ENCODE results near the gene JUNB.

JUNB gene

DNA sequence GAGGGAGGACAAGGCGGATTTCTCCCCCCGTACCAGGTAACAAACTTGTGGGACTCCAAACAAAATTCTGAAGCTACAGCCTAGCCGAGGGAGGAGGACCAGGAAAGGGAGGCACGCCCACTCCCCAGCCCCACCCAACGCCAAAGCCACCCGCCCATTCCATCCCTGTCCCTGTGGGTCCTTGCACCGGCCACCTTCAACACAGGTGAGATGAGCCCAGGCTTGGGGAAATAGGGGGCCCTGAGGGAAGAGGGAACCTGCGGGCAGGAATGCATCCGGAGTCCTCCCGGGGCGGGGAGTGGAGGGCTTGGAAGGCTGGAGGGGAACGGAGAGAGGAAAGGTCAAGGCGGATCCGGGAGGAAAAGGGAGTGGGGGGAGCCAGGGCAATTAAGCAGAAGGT, 39.7 kb upstream of the JUNB start, which contains the start of gene BEST2:
TSS of gene BEST2 (plus strand) at position 157 of the 400 bp plus-strand sequence. CDS start 802 bp downstream, outside the sequence.
- no peak within 1 kb of the TSS for H3K4me3 ChIP-seq (ENCODE audit: low read depth, low read length)
- H3K36me3 ChIP-seq (replicated peaks): peaks cover 11% of the 10 kb centered on the region
- in situ Hi-C loops (cut with HindIII; ENCODE audit: low pct_ligation_motif_present, low sequenced_read_pairs): no loop called here
- TF ChIP-seq, protein P1, sequence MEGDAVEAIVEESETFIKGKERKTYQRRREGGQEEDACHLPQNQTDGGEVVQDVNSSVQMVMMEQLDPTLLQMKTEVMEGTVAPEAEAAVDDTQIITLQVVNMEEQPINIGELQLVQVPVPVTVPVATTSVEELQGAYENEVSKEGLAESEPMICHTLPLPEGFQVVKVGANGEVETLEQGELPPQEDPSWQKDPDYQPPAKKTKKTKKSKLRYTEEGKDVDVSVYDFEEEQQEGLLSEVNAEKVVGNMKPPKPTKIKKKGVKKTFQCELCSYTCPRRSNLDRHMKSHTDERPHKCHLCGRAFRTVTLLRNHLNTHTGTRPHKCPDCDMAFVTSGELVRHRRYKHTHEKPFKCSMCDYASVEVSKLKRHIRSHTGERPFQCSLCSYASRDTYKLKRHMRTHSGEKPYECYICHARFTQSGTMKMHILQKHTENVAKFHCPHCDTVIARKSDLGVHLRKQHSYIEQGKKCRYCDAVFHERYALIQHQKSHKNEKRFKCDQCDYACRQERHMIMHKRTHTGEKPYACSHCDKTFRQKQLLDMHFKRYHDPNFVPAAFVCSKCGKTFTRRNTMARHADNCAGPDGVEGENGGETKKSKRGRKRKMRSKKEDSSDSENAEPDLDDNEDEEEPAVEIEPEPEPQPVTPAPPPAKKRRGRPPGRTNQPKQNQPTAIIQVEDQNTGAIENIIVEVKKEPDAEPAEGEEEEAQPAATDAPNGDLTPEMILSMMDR (IDR thresholded peaks at IDR 0.05; ENCODE audit: low read depth, low read length, missing control alignments): no peak
- H3K27ac ChIP-seq: no peak within 1 kb of the TSS
- H3K27me3 ChIP-seq (replicated peaks): peaks cover 8% of the 10 kb centered on the region
- DNase-seq: no peak

GRCh38 chr19:12752056-12752781, 39.1 kb upstream of the JUNB start:
- no peak for DNase-seq
- TF ChIP-seq, protein P1 (IDR thresholded peaks at IDR 0.05; ENCODE audit: low read depth, low read length, missing control alignments): no peak
- no peak overlapping the region for H3K27ac ChIP-seq
- peaks cover 8% of the 10 kb centered on the region for H3K36me3 ChIP-seq (replicated peaks)
- in situ Hi-C loops (cut with HindIII; ENCODE audit: low pct_ligation_motif_present, low sequenced_read_pairs): no loop called here
- peaks cover 8% of the 10 kb centered on the region for H3K27me3 ChIP-seq (replicated peaks)
- H3K4me3 ChIP-seq (ENCODE audit: low read depth, low read length): no peak overlapping the region

GRCh38 chr19:12754465-12755196, 36.7 kb upstream of the JUNB start:
- TF ChIP-seq, protein P1 (IDR thresholded peaks at IDR 0.05; ENCODE audit: low read depth, low read length, missing control alignments): no peak
- peaks cover 8% of the 10 kb centered on the region for H3K27me3 ChIP-seq (replicated peaks)
- H3K36me3 ChIP-seq (replicated peaks): no peaks in the 10 kb centered on the region
- H3K27ac ChIP-seq: no peak overlapping the region
- in situ Hi-C loops (cut with HindIII; ENCODE audit: low pct_ligation_motif_present, low sequenced_read_pairs): no loop called here
- DNase-seq: no peak
- no peak overlapping the region for H3K4me3 ChIP-seq (ENCODE audit: low read depth, low read length)

DNA sequence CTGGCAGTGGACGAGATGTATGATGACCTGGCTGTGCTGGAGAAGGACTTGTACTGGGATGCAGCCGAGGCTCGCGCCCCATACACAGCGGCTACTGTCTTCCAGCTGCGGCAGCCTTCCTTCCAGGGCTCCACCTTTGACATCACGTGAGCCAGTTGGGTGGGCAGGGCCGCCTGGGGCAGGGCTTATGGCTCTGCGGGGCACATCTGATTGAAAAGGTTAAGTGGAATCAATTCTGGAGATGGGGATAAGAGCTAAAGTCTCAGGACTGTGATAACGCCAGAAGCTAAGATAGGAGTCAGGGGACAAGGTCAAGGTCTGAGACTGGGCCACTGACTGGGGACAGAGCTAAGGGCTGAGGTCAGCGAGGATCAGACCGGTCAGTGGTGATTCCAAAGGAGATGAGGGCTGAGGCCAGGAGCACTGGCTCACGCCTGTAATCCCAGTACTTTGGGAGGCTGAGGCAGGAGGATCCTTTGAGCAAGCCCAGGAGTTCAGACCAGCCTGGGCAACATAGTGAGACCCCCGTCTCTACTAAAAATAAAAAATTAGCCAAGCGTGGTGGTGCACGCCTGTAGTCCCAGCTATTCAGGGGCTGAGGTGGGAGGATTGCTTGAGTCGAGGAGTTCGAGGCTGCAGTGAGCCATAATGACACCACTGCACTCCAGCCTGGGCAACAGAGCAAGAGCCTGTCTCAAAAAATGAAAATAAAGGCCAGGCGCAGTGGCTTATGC, 35.0 kb upstream of the JUNB start:
- H3K36me3 ChIP-seq (replicated peaks): no peaks in the 10 kb centered on the region
- no peak overlapping the region for H3K27ac ChIP-seq
- in situ Hi-C loops (cut with HindIII; ENCODE audit: low pct_ligation_motif_present, low sequenced_read_pairs): no loop called here
- DNase-seq: no peak
- H3K27me3 ChIP-seq (replicated peaks): peaks cover 5% of the 10 kb centered on the region
- no peak overlapping the region for H3K4me3 ChIP-seq (ENCODE audit: low read depth, low read length)
- TF ChIP-seq, protein P1 (IDR thresholded peaks at IDR 0.05; ENCODE audit: low read depth, low read length, missing control alignments): no peak

DNA sequence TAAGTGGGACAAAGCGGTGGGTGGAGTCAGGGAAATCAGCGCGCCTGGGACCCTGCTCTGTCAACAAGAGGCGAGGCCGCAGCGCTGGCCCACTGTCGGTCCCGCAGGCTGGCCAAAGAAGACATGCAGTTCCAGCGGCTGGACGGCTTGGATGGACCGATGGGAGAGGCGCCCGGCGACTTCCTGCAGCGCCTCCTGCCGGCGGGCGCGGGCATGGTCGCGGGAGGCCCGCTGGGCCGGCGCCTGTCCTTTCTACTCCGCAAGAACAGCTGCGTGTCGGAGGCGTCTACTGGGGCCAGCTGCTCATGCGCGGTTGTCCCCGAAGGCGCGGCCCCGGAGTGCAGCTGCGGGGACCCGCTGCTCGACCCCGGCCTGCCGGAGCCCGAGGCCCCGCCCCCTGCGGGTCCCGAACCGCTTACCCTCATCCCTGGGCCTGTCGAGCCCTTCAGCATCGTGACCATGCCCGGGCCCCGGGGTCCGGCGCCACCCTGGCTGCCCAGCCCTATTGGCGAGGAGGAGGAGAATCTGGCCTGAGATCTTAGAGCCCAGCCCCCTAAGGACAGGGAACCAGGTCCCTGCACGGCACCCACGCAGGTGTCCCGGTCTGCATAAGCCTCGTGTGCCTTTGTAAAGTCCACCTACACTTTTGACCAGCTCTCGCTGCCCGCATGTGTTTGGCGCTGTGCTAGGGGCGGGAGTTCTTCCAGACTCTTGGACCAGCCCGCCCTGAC, 33.6 kb upstream of the JUNB start:
- in situ Hi-C loops (cut with HindIII; ENCODE audit: low pct_ligation_motif_present, low sequenced_read_pairs): no loop called here
- no peaks in the 10 kb centered on the region for H3K27me3 ChIP-seq (replicated peaks)
- peak overlapping the region; percentile 43 for H3K4me3 ChIP-seq (ENCODE audit: low read depth, low read length)
- peak; percentile 71 for DNase-seq
- TF ChIP-seq, protein P1 (IDR thresholded peaks at IDR 0.05; ENCODE audit: low read depth, low read length, missing control alignments): peak; percentile 72
- no peak overlapping the region for H3K27ac ChIP-seq
- H3K36me3 ChIP-seq (replicated peaks): no peaks in the 10 kb centered on the region

Measured in brain microvascular endothelial cell (primary cell).